Ovary (tissue), 3 donors: Measurements from ENCODE around the gene BCAT1.

Experiments
- EP300 ChIP-seq: sonication (generic); formaldehyde crosslinking; IDR thresholded peaks from one replicate; pipeline ENCODE4 v1.6.1; 2017; ENCODE audit warnings: antibody characterized with exemption
- POLR2A ChIP-seq: fragments of 450-650 bp; IDR thresholded peaks from one replicate; pipeline ENCODE4 v1.6.1; 2017; ENCODE audit warnings: antibody characterized with exemption, mild to moderate bottlenecking, moderate library complexity
- TF ChIP-seq, protein P1 (sequence below), 3 donors: fragments of 450-650 bp in 2 of 3; fragments of 200-600 bp in 1 of 3; IDR thresholded peaks; one replicate each; pipeline versions ENCODE4 v1.5.1 to v1.8.0; 2016 to 2022; ENCODE audit warnings: antibody characterized with exemption in 3 of 3, mild to moderate bottlenecking in 1 of 3
- donor health status: DM: no; HTN: no; CAD: no.

DNA sequence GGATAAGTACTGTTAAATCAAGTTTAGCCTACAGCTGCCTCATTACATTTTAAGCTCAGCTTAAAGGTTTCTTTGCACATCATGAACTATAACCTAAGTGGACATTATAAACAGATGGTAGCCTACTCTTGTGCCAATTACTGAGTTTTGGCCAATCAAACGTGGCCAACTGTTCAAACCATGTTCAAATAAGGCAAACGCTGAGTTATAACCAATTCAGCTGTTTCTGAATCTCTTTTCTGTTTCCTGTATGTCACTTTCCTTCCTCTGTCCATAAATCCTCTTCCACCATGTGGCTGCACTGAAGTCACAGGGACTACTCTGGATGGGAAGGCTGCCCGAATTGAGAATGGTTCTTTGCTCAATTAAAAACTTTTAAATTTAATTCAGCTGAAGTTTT lies 98.4 kb downstream of the BCAT1 start:
- TF ChIP-seq, protein P1, sequence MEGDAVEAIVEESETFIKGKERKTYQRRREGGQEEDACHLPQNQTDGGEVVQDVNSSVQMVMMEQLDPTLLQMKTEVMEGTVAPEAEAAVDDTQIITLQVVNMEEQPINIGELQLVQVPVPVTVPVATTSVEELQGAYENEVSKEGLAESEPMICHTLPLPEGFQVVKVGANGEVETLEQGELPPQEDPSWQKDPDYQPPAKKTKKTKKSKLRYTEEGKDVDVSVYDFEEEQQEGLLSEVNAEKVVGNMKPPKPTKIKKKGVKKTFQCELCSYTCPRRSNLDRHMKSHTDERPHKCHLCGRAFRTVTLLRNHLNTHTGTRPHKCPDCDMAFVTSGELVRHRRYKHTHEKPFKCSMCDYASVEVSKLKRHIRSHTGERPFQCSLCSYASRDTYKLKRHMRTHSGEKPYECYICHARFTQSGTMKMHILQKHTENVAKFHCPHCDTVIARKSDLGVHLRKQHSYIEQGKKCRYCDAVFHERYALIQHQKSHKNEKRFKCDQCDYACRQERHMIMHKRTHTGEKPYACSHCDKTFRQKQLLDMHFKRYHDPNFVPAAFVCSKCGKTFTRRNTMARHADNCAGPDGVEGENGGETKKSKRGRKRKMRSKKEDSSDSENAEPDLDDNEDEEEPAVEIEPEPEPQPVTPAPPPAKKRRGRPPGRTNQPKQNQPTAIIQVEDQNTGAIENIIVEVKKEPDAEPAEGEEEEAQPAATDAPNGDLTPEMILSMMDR (IDR thresholded peaks at IDR 0.05): no peak
- TF ChIP-seq EP300 (no peak), POLR2A (no peak)
